ENCODE results near the gene EEF1AKMT4.

Gene EEF1AKMT4

DNA sequence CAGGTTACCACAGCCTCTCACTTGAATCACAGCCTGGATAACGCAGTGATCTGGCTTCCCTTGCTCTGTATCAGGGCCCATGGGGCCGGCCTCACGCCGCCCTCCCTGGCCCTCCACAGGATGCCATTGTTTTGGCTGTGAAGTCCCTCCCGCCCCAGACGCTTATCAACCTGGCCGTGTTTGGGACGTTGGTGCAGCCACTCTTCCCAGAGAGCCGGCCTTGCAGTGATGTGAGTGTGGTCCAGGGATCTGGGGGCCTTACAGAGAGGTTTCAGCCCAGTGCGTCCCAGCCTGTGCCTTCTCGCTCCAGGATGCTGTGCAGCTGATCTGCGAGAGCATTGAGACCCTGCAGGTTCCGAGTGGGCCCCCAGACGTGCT, 13.4 kb upstream of the EEF1AKMT4 start:
- no peak for DNase-seq

GRCh38 chr3:184236636-184237035, 12.8 kb upstream of the EEF1AKMT4 start:
- DNase-seq, result no peak

DNA sequence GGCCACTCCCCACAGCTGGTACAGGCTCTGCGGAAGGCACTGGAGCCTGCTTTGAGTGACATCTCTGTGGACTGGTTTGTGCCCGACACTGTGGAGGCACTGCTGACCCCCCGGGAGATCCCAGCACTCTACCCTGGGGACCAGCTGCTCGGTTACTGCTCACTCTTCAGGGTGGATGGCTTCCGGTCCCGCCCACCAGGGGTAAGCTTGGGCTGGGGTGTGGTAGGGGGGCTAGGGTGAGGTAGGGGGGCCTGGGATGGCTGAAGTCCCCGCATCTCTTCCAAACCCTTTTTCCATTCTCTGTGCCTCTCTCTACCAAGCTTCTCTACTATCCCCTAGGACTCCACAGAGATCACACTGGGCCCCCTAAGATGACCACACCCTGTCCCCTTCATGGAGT, 12.3 kb upstream of the EEF1AKMT4 start:
- DNase-seq, result no peak

DNA sequence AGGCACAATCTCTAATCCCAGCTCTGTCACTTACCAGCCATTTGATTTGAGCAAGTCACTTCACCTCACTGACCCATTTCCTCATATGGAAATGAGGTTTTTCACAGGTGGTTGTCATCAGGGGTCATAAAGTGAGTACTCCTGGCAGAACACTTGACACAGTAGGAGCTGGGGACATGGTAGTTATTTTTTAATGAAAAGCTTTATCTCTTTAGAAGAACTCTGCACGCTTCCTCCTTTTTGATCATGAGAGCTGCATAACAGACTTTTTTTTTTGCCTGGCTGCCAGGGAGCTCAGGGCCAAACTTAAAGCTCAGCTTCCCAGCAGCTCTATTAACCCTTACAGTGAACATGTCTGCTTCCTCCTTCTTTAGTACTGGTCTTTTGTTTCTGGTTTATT, 11.7 kb upstream of the EEF1AKMT4 start:
- DNase-seq, result no peak

DNA sequence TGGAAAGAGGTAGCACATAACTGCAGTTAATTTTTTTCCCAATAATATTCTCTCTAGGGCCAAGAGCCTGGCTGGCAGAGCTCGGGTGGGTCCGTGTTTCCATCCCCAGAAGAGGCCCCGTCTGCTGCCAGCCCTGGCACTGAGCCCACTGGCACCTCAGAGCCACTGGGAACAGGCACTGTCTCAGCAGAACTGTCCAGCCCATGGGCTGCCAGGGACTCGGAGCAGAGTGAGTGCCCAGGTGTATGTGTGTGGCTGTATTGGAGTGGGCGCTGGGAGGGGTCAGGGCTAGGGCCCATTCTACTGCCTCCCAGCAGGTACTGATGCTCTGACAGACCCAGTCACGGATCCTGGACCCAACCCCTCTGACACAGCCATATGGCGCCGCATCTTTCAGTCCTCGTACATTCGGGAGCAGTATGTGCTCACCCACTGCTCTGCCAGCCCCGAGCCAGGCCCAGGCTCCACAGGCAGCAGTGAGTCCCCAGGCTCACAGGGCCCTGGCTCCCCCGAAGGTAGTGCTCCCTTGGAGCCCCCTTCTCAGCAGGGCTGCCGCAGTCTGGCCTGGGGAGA, 11.1 kb upstream of the EEF1AKMT4 start:
- no peak for DNase-seq

DNA sequence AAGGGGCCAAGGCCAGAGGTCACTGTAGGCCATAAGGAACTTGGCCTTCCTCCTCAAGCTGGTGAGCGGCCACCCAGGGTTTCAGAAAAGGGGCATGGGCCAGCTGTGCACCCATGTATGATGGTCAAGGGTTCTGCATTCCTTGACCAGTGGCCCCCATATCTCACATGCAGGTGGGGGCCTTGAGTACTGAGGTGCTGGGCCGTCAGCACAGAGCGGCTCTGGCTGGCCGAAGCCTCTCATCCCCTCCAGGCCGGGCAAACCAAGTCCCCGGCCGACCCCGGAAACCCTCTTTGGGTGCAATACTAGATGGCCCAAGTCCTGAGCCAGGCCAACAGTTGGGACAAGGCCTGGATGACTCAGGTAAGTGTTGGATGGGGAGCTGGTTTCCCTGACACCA, 10.3 kb upstream of the EEF1AKMT4 start:
- DNase-seq, result no peak

DNA sequence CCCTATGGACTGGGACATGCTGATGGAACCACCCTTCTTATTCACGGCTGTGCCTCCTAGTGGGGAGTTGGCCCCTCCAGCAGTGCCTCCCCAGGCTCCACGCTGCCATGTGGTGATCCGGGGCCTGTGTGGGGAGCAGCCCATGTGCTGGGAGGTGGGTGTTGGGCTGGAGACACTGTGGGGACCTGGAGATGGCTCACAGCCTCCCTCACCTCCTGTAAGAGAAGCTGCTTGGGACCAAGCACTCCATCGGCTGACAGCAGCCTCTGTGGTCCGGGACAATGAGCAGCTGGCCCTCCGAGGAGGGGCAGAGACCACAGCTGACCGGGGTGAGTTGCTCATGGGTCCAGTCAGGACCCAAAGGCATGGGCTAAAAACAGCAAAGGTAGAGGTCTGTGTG, 9.8 kb upstream of the EEF1AKMT4 start:
- DNase-seq, result no peak

GRCh38 chr3:184240384-184241140, 8.9 kb upstream of the EEF1AKMT4 start:
- no peak for DNase-seq

- no peak for DNase-seq
These were observed 8.4 kb upstream of the EEF1AKMT4 start for GRCh38 chr3:184241141-184241446.

- DNase-seq, result no peak
These were observed 7.8 kb upstream of the EEF1AKMT4 start for GRCh38 chr3:184241447-184242296.

DNA sequence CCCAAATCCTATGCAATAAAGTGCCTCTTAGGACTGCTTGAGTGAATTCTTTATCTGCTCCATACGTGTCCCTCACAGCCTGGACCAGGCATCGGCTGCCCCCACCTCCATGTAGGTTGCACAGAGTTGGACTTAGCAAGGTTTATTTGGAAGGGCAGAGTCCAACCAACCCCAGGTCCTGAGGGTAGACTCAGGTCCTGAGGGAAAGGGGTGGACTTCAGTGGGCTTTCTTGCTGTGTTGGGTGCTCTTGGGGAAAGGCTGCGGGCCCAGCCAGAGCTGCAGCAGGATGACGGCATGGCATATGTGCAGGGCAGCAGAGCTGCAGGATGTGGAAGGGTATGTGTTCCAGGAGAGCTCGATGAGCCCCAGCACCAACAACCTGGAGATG, 7.2 kb upstream of the EEF1AKMT4 start:
- DNase-seq, result no peak

DNA sequence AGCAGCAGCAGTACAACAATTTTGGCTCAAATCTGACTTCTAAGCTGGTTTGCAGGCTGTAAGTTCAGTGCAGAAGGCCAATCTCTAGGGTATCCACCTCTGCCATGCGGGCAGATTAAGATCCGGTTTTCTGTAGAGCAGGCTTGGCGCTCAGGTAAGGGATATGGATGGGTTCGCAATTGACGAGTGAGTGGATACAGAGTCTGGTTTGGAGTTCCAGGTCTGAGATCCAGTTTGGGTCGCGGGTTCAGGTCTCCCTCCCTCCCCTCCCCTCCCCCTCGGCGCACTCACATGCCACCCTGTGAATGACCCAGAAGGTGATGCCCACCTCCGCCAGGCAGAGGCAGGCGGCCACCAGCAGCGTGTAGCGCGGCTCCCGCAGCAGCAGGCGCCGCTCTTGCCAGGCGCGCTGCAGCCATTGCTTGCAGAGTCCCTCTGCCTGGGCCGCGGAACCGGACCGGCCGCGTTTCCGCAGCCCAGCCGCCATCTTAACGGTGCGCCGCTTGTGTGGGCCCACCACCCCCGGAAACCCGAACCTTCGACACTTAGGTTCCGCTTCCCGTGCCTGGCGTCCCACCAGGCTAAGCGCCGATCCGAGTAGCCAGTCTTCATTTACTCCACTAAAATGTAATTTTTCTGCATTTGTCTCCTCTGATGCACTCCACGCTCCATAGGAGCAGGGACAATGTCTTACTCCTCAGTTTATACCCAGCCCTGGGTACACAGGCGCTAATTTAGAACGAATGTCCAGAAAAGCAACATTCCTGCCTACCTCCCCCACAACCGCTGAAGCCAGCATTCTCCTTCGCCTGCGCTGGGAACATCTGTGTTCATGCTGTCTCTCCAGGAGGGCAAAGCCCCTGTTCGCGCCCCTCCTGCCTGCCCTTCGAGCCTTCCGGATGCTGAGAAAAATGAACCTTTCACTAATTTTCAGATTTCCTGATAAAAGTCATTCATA, 739 bp upstream of the EEF1AKMT4 start, which contains the start of gene ALG3:
Gene ALG3 (minus strand): TSS at position 509 of the 958 bp plus-strand sequence. CDS start 22 bp downstream, at position 487.
- peak; percentile 81 to 84 for DNase-seq

DNA sequence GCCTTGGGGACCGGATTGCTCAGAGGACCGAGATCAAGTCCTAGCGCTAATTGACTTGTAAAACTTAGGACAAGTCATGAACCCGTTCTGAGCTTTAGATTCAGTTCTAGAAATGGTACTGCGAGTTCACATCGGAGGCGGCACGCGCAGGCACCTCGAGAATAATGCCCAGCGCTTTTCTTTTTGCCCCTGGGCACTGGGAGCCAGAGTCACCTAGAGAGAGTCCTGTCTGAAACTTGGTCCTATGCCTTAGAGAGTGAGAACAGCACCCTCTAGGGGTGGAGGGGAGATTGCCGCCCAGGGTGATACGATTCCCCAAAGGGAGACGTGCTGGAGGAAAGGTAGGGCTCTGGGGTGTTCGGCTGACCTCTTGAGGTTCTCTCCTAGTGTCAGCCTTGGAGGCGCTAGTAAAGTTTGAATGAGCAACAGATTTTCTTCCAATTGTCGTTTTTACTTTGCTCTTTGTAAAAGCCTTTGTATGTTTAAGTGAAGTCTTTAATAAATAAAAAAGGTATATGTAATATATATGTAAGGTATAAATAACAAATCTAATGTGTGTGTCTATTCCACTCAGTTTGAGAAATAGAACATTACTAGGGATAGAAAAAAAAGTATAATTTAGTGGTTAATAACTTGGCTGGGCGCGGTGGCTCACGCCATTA, 826 bp downstream of the EEF1AKMT4 start:
- DNase-seq, result peak; percentile 83 to 86

DNA sequence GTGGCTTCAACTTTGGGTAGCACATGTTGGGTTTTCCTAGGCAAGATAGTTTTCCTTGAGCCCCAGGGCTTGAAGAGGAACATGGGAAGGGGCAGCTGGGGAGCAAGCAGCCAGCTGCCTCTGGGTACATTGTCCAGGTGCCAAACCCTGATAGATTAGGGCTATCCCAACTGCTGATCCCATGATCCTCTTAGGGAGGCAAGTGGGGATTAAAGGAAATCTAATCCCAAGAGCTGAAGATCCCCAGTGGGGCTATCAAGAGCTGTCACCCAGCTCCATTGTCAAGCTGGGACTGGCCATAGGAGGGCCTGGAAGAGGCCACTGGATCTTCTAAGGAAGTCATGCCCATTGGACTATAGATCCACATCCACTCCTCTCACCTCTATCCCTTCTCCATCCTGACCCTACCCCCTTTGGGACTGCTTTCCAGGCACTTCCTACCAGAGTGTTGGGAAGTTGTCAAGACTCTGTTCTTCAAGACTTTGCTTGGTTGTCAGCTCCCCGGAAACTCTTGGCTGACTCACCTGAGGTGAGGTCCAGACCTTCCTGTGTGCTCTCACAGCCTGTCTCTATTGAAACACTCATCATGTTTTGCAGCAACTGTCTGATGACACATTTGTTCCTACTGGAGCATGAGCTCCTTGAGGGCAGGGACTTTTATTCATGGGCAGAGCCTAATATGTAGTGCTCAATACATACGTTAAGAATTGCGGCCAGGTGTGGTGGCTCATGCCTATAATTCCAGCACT, 6.0 kb downstream of the EEF1AKMT4 start:
- DNase-seq, result peak in 1 of 2 experiments; percentile 47

GRCh38 chr3:184257083-184257915, 7.8 kb downstream of the EEF1AKMT4 start:
- no peak for DNase-seq

DNA sequence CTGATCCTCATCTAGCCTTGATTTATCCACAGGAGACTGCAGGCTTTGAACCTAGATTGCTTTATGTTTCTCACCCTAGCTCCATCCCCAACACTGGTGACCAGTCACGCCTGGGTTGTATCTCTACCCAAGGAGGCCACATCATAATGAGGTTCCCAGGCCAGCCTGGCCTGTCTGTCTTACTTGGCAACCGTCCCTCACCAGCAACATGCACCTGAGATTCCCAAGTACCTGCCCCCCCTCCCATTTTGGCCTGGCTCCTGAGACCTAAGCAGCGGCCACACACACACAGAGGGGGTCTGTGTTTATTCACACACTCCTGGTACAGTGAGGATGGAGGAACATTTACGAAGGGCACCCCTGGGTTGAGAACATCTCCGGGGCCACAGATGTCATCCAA, 9.5 kb downstream of the EEF1AKMT4 start:
- DNase-seq, result no peak

GRCh38 chr3:184259396-184259877, 10.0 kb downstream of the EEF1AKMT4 start:
- DNase-seq, result no peak

GRCh38 chr3:184259878-184260723, 10.6 kb downstream of the EEF1AKMT4 start:
- DNase-seq, result peak in 1 of 2 experiments; percentile 52

GRCh38 chr3:184260724-184261269, 11.3 kb downstream of the EEF1AKMT4 start:
- no peak for DNase-seq

Measured in stimulated activated CD4-positive, alpha-beta T cell treated with anti-CD3 and anti-CD28 coated beads, Interleukin-4, amount 100 ng/mL, for 4 hours (primary cell).